Muscle of back (tissue), 11 donors: ENCODE measurements around the gene CCDC88C. TPM values are rescaled to one million over a fixed set of nuclear protein-coding genes. Genes with fewer than 3 reads are reported as not detected.

ENCODE experiments used
- DNase-seq, 3 donors: peaks; one replicate each; pipeline versions ENCODE4 v3.0.0 to v3.0.0-alpha.2; 2013
- polyA plus RNA-seq, 10 donors: library from polyadenylated mRNA; unstranded; fragments of 120-200 nt; gene quantifications; one replicate each; pipeline ENCODE4 v1.2.1, GENCODE V29; 2013; ENCODE audit not compliant: insufficient read length in 10 of 10

The CCDC88C gene
- polyA plus RNA-seq, 10 donors: 8.3 to 15.5 (median 13.3) TPM

DNA sequence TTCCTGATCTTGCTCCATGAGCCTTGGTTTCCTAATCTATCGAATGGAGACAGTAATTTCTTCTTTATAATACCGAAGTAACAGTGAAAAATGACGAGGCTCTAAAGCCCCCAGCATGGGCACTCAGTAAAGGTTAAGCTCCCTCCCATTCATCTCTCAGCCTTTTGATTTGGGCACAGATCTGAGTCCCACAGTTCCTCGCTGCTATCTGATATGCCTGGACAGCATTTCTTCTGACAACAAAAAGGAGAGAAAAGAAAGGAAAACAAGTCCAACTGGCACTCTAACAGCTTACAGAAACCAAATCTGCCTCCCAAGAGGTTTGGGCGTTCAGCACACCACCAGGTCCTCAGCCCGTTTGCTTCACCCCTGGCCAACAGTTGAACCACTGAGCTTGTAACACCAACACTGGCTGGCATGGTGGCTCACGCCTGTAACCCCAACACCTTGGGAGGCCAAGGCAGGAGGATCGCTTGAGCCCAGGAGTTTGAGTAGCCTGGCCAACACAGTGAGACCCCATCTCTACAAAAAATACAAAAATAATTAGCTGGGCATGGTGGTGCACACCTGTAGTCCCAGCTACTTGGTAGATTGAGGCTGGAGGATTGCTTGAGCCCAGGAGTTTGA, 19.5 kb downstream of the CCDC88C start:
- DNase-seq: no peak

DNA sequence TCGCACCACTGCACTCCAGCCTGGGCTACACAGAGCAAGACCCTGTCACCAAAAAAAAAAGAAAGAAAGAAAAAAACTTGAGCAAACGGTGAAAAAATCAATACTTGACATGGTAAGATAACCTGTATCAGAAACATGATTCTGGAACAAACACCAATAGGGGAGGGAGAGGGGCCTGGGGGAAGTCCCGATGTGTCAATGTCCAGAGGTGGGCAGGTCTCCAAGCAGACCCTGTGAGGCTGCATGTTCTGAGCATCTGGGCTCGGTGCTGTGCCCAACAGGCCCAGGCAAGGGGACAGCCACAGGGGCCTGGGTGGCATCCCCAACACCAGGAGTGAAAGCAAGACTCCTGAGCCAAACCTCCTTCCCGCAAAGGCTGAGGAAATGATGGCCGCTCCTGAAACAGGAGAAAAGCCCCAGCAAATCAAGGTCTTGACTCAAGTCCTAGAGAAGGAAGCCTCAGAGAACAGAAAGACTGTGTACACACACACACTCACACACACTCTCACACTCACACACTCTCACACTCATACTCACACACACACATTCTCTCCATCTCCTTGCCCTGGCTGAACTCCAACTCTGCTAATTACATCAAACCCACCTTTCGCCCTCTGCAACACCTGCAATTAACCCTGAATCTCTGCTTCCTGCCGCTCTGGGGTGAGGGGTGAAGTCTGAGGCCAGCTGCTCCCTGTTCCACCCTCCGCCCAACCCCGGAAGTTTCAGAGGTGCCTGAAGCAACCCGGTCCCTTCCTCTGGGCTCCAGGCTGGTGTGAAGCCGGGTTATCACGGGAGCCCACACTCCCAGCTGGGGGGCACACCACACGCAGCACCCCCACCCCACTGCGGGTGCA, 20.4 kb downstream of the CCDC88C start:
- DNase-seq: no peak

DNA sequence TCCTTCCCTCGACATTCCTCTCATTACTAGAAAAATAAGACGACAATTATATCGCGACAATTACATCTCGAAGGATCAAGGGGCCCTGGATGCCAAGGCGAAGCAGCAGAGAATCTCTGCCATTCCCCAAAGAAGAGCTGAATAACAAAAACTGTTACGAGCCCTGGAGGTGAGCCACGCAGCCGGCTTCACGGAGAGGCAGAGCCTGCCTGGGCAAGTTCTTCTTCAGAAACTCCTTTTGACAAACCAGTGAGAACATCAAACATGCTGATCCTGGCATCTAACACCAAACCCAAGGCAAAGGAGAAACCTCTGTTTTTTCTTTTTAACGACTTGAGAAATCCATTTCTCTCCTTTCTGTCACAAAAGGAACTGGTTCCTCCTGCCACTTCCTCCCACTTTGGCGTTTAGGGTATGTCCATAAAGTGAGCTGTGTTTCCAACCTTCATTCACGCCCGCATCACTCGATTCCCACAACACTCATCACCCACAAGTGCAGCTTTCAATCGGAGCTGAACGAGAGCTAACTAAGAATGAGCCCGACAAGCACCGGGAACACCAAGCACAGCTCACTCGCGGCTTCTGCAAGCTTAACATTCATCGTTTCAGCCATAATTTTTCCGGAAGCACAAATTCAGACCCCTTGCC, 21.5 kb downstream of the CCDC88C start:
- no peak for DNase-seq

DNA sequence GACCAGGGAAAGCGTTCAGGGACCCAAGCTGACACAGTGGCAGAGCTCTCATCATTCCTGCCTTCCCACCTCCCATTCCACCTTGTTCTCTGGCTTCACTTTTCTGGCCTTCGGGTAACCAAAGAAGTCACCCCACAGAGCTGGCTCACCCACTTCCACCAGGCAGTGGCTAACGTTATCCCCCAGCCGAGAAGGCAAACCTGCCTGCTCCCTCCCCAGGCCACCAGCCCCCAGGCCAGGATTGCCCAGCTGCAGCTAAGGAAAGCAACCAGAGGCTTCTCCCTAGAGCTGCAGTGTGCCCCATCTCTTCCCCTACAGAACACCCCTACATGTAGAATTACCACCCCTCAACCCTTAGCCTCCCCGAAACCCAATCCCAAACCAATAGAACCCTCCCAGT, 22.2 kb downstream of the CCDC88C start:
- DNase-seq: no peak

DNA sequence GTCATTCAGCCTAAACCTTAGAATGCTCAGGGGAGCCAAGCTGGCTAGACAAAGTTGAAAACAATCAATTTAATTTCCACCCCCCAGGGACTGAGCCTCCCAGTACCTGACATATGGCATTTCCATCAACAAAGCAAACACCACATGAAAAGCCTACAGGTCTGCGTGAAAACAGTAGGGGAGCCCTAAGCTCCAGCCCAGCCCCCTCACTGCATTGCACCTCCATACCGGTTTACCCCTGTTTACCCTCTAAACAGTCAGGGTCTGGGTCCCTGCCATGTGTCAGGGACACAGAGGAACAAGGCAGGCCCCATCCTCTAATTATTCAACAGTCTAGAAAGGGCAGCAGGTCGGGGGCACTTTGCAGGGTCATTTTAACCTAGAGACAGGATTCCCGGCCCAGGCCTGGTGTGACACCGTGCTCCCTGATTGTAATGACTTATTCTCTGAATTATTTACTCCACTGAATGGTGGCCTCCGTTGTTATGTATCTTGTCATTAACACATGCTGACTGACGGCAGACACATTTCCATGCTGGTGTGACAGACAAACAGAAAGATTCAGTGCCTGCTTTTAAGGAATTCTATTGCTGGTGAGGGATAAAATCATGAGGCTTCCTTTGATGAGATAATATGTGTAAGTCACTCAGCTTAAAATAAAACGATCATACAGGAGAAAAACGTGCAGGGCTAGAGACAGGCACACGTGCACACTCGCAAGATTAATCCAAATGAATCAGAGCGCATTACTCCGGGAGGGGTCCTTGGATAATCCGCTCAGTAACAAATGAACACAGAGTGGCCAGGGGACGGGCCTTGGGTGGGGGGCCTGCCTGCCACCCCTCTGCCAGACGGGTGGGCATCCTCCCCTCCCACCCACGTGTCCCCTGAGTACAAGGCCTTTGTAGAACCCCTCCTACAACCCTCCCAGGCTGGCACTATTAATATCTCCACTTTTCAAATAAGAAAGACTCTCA, 23.2 kb downstream of the CCDC88C start:
- no peak for DNase-seq

DNA sequence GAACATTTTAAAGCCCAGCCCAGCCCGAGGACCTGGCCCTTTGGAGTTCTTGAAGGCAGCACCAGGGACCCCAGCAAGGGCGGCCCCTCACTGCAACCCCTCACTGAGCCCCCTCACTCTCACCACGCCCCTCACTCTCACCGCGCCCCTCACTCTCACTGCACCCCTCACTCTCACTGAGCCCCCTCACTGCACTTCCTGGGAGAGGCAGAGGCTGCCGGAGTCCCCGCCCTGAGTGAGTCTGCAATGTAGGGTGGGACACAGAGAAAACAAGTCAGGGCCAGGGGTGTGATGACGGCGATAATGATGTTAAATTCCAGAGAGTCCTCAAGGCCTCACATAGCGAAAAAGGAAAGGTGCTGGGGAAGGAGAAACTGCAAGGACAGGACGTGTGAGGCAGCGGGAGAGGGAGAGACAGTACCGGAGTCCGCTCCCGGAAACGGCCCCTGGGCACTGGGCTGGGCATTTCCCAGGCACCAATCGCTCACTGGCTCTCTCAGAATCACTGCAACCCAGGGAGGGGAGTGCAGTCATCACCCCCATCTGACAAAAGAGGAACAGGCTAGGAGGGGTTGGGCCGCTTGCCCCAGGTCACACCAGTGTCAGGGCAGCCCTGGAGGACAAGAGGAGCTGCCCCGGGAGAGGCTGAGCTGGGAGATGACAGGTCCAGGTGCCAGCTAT, 24.9 kb downstream of the CCDC88C start:
- DNase-seq: no peak

DNA sequence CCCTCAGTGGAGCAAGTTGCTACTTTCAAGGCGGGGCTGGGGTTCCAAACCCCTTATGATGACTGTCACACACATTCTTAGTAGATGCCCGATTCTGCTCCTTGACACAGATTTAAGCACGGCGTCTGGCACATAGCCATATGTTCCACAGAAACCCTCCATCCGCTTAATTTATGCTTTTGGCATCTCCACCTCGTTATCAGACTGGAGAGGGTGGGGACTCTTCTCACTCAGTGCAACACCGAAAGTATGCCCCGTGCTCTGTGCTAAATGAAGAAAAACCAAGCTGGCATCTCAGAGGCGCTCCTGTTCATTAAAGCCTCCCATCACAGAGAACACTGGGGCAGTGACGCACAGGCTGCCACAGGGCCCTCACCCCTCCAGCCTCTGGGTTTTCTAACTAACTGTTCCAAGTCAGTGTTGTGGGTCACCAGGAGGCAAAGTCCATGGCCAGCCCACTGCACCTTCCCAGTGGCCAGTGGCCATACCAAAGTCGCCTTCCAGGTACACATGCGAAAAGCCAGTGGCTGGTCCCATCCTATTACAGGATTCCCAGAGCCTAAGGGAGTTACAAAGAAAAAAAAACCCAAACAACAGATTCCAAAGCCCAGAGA, 27.3 kb downstream of the CCDC88C start:
- no peak for DNase-seq

DNA sequence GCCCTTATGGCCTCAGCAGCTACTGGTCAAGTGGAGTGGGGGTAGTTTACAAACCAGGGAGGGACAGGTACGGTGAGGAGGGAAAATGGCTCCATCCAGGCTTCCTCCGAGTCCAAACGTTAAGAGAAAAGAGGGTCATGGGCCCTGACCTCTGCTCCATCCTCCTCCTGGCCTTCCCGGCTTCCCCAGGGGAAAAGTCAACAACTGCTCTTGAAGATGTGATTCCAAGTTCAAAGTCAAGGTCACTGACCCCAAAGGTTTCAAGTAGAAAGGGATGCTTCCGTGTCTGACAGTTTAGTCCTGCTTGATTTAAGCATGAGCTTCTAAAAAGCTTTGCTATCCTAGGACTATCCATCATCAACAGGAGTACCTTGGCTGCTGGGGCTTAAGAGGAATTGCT, 28.5 kb downstream of the CCDC88C start:
- no peak for DNase-seq

DNA sequence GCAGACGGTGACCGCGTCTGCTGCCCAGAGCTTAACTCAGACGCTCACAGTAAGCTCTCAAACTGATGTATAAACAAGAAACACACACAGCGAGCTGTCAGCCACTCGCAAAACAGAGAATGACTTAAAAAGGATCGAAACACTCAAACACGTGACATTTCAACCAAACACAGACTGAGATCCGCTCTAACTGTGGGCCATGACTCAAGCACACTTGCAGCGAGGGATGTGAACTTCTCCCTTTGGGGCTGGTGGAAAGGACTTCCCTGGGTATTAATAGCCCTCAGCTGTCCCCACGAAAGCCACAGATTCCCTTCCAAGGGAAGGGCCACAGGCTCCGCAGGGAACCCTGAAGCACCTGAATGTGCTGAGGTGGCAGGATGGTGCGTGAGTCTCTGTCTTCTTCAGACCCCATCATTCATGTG, 29.1 kb downstream of the CCDC88C start:
- DNase-seq: peak in 1 of 3 donors; percentile 43

DNA sequence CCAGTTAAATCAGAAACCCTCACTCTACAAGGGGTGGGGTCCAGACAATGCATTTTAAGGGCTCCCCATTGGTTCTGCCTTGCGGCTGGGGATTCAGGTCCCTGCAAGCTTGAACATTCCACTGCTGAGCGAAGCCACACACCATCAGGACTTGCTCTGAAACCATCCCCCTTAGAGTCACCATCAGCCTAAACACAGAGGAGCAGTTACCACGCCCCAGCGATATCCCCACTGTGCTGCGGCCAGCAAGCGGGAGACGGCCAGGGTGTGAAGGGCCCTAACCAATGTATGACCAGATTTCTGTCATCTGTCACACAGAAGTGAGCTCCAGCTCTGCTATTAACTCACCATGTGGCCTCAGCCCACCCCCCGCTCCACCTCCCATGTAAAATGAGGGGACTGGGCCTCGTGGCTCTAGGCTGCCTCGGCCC, 29.7 kb downstream of the CCDC88C start:
- DNase-seq: no peak

DNA sequence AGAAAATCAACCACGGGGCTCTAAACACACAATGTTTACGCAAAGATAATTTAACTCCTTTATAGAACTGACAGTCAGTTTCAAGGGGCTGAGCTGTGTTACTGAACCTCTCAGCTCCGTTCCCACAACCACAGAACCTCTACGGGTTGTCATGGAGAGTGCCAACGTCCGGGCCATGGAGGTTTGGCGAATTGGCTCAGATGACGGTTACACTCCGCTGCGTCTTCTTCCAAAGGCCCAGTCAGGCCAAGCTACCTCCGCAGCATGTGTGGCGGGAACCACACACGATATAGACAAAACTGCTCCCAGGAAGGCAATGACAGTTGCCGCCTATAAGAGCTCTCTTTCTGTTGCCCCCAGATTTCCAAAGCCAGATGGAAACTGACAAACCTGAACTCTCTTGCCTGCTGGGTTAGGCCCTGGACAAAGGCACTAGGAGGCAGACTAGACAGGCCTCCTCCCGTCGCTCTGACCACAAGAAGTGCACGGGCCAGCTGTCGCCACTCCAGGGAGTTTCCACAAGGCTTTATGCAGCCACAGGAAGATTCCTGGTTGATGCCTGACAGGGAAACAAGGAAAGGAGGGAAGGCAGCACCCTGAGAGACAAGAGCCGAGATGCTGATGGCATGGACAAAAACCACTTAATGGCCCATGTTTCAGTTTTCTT, 30.3 kb downstream of the CCDC88C start:
- peak in 2 of 3 donors; percentile 49 to 63 for DNase-seq

DNA sequence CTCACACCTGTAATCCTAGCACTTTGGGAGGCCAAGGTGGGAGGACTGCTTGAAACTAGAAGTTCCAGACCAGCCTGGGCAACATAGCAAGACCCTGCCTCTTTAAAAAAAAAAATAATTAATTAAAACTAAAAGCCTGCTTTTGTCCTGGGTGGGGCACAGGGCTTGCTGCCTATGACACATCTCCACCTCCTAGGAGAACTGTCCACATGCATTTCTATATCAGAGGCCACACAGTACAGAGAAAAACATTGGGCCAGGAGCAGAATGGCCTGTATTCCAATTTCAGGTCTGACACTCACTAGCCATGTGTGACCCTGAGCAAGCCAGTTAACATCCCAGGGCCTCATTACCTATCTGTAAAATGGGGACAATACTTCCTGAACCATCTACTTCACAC, 31.9 kb downstream of the CCDC88C start:
- DNase-seq: no peak

DNA sequence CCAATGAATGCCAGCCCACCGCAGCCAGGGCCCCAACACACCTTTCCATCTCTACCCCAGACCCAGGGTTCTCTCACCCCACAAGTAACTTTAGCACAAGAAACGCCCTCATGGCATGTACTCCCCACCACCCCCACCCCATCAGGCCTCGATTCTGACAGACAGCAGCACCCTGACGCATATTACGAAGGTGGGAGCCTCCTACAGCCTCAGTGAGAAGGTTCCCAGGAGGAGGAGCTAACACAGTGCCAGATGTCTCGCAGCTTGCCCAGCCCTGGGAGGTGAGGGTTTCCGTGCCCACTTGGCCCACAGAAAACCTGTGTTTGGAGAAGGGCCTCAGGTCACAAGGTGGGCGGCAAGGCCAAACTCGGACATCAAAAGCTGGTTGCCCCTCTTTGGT, 32.4 kb downstream of the CCDC88C start:
- DNase-seq: no peak

DNA sequence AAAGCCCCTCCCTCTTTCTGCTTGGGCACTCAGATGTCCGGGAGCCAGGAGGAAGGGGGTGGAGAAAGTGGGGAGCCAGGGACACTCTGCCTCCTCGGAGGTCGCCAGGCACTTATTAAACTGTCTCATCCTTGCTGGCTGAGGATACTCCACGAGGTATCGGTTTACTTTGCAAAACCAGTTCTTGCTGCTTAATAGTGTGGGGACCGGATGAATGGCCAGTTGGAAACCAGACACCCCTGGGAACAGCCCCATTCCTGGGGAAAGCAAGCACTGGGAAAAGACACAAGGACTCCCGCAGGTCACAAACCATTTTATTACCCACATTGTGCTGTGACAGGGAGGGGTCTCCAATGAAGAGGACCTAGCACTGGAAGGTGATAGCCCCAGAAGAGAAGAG, 34.2 kb downstream of the CCDC88C start:
- no peak for DNase-seq

DNA sequence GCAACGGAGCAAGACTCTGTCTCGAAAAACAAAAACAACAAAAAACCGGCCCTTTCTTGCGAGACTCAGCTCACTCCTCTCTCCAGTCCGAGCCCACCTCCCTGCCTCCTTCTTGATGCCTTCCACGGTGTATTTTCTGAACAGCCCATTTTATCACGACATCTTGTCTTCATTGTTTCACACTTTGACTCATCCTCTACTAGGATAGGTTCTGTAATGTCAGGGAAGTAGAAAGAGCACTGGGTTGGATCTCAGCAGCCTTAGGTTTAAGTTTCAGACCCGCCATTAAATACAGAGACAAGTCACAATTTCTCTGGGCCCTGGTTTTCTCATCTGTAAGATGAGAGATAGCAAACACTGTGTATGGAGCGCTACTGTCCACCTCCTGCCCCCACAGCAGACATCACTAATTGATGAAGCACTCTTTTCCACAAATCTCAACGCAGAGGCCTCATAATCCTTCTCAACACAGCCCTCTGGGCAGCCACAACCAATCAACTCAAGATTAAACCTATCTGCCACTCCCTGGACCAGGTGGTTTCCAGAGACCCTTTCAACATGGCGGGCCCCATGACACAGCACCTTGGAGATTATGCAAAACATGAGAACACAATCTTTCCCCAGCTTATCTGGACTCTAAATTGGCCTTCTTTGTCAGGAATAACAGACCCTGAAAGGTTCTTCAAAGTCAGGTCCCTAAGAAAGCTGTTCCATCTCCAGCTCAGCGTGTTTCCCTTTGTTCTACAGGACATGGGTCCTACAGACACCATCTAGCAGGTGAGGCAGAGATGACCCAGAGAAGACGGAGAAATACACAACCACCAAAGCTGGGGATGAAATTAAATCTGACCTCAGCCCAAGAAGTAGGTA, 35.6 kb downstream of the CCDC88C start:
- no peak for DNase-seq

DNA sequence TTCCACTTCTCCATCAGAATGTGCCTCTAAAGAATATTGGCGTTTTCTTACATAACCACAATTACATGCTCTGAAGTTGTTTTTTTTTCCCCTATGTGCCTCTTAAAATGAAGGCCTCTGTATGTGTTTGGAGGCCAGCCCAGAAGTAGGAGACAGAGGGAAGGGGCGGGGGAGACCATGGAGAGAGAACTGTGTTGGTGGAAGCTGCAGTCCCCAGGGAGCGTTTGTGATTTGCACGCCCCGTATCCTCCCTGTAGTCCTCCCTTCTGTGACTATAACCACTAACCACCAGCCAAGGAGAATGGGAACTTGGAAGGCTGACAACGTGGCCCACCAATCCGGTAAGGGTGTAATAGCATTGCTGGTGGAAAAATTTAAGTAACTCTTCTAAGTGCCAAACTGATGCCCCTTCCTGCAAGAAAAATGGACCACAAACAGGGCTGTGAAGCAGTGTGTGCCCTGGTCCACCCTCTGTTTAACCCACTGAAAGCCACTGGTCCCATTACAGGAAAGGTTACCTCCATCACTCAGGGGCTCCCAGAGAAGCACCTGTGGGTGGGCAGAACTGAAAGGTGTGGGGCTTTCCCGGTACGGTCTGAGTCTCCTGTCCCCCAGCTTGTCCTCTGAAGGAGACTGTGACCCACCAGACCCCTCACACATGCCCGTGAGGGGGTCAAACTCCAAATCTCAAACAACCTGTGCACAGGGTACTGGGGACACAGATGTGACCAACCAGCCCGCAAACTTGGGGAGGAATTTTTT, 36.8 kb downstream of the CCDC88C start:
- peak; percentile 46 to 86 (median 60) for DNase-seq

DNA sequence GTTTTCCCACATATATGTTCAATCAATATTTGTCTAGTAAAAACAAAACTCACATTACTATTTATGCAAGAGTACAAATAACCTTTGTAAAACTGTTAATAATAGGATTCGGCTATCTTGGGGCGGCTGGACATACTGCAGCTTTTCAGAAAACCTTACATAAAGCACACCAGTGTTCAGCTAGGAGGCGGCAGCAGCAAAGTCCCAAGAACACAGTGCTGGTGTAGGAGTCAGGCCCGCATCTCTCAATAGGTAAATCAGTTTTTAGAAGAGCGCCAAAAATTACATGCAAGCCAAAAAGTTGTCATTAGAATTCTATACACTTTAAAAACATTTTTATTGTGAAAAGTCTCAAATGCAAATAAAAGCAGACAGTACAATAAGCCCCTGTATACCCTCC, 37.5 kb downstream of the CCDC88C start:
- DNase-seq: no peak

DNA sequence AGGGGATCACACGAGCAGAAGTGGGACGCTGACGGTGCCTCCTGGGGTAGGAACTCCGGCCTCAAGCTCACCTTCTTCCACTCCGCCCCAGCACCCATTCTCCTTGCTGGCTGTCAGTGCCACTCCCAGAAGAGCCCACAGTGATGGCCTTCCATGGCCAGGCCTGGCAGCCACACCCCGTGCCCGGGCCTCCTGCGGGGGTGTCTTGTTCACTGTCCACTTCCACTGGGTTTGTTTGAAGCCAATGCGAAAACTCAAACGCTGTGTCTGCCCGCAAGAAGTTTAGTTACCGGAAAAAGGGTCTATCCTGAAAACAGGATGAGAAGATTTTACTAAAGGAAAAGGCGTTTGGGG, 38.1 kb downstream of the CCDC88C start:
- DNase-seq: no peak
